LNCaP clone FGC (cell line): Measurements from ENCODE around the gene GOLGA1.
"Not testable (repeated sequence)": the region's sequence is repeated elsewhere in the genome, so short reads cannot be mapped to it uniquely, and the experiment has no call there.

Experiments
- DNase-seq: peaks from one replicate; pipeline ENCODE4 v3.0.0-alpha.2; 2011; ENCODE audit warnings: low read depth
- H3K4me3 ChIP-seq: 2 replicates; pipeline ENCODE4 v1.5.1; 2011; ENCODE audit warnings: mild to moderate bottlenecking, low read depth, low read length, control low read depth
- CTCF ChIP-seq: IDR thresholded peaks from 2 replicates; pipeline ENCODE4 v1.5.1; 2012; ENCODE audit warnings: mild to moderate bottlenecking; ENCODE audit not compliant: control insufficient read depth, insufficient read depth; ENCODE audit errors: extremely low read depth

Gene GOLGA1

GRCh38 chr9:124844291-124844690 is 96.6 kb downstream of the GOLGA1 start:
- no peak for DNase-seq
- no peak overlapping the region for H3K4me3 ChIP-seq
- TF ChIP-seq CTCF = no peak

- no peak for DNase-seq
- no peak for TF ChIP-seq CTCF
- H3K4me3 ChIP-seq = no peak overlapping the region
Measured at GRCh38 chr9:124843456-124844034, 97.3 kb downstream of the GOLGA1 start.

GRCh38 chr9:124841075-124841821 is 99.6 kb downstream of the GOLGA1 start:
- DNase-seq = no peak
- H3K4me3 ChIP-seq = no peak overlapping the region
- TF ChIP-seq CTCF = no peak

GRCh38 chr9:124840300-124840833 is 100.5 kb downstream of the GOLGA1 start:
- no peak for TF ChIP-seq CTCF
- DNase-seq = no peak
- no peak overlapping the region for H3K4me3 ChIP-seq

GRCh38 chr9:124839612-124840299 is 101.1 kb downstream of the GOLGA1 start:
- no peak for DNase-seq
- no peak overlapping the region for H3K4me3 ChIP-seq
- no peak for TF ChIP-seq CTCF

- not testable (repeated sequence) for DNase-seq, H3K4me3 ChIP-seq
Measured at GRCh38 chr9:124838567-124839275, 102.2 kb downstream of the GOLGA1 start.

- not testable (repeated sequence) for DNase-seq, H3K4me3 ChIP-seq
Measured at GRCh38 chr9:124838132-124838531, 102.8 kb downstream of the GOLGA1 start.
